ENCODE results near the gene MRM1. TPM values are rescaled to one million over a fixed set of nuclear protein-coding genes. Genes with fewer than 3 reads are reported as not detected.

Gene MRM1
- total and polyA plus RNA-seq, 2 experiments from 2014 or later: 3.8 to 5.9 TPM

- in situ Hi-C loops (cut with MboI): no loop called here
- H3K27me3 ChIP-seq (replicated peaks; ENCODE audit: insufficient read depth): no peaks in the 10 kb centered on the region
- no peak overlapping the region for H3K9ac ChIP-seq
- no peaks in the 10 kb centered on the region for H3K9me3 ChIP-seq (ENCODE audit: low read depth)
- no peak overlapping the region for H3K4me2 ChIP-seq (ENCODE audit: unreplicated experiment)
- H3K79me2 ChIP-seq (ENCODE audit: insufficient read depth): no peaks in the 10 kb centered on the region
- no peak for TF ChIP-seq EZH2 (IDR thresholded peaks at IDR 0.05; ENCODE audit: insufficient read depth, poor library complexity, severe bottlenecking)
- no peak for TF ChIP-seq EZH2phosphoT487 (IDR thresholded peaks at IDR 0.05; ENCODE audit: insufficient read depth, low read depth)
- H3K36me3 ChIP-seq (ENCODE audit: low read depth): peaks cover 3% of the 10 kb centered on the region; the same call in 1 of the 2 replicates
- no peaks in the 10 kb centered on the region for H3K9me2 ChIP-seq (ENCODE audit: insufficient read depth)
- no peak overlapping the region for H2AFZ ChIP-seq
- no peak for DNase-seq
- no peak overlapping the region for H3K27ac ChIP-seq
- 79 to 81% methylated on average over 13 of the region's 13 CpGs for WGBS, 2 experiments (ENCODE audit: low coverage in 1 of 2, low lambda C conversion rate in 2 of 2, missing lambda C conversion rate in 2 of 2)
- peaks cover 12% of the 10 kb centered on the region for H3K4me1 ChIP-seq (ENCODE audit: insufficient read depth)
- H3F3A ChIP-seq (ENCODE audit: insufficient read depth): peaks cover 16% of the 10 kb centered on the region
- H3K4me3 ChIP-seq: no peak overlapping the region
- no peaks in the 10 kb centered on the region for H4K20me1 ChIP-seq (ENCODE audit: insufficient read depth)
Observed at GRCh38 chr17:36594626-36595401, 6.6 kb upstream of the MRM1 start.

GRCh38 chr17:36597226-36597625, 4.2 kb upstream of the MRM1 start:
- H3K79me2 ChIP-seq (ENCODE audit: insufficient read depth): peaks cover 5% of the 10 kb centered on the region
- TF ChIP-seq EZH2phosphoT487 (IDR thresholded peaks at IDR 0.05; ENCODE audit: insufficient read depth, low read depth) (no peak), EZH2 (IDR thresholded peaks at IDR 0.05; ENCODE audit: insufficient read depth, poor library complexity, severe bottlenecking) (no peak)
- no peak overlapping the region for H3K27ac ChIP-seq
- no peak overlapping the region for H3K4me3 ChIP-seq
- no peaks in the 10 kb centered on the region for H3K9me2 ChIP-seq (ENCODE audit: insufficient read depth)
- DNase-seq: no peak
- no peak overlapping the region for H3K4me2 ChIP-seq (ENCODE audit: unreplicated experiment)
- no peaks in the 10 kb centered on the region for H4K20me1 ChIP-seq (ENCODE audit: insufficient read depth)
- in situ Hi-C loops (cut with MboI): no loop called here
- H3K4me1 ChIP-seq (ENCODE audit: insufficient read depth): peaks cover 6% of the 10 kb centered on the region; the same call in 1 of the 2 replicates
- no peak overlapping the region for H3K9ac ChIP-seq
- WGBS, 2 experiments (ENCODE audit: low coverage in 1 of 2, low lambda C conversion rate in 2 of 2, missing lambda C conversion rate in 2 of 2): 91 to 92% methylated on average over 6 of the region's 6 CpGs
- H2AFZ ChIP-seq: no peak overlapping the region
- H3K9me3 ChIP-seq (ENCODE audit: low read depth): no peaks in the 10 kb centered on the region
- no peaks in the 10 kb centered on the region for H3K27me3 ChIP-seq (replicated peaks; ENCODE audit: insufficient read depth)
- H3F3A ChIP-seq (ENCODE audit: insufficient read depth): no peaks in the 10 kb centered on the region
- H3K36me3 ChIP-seq (ENCODE audit: low read depth): no peaks in the 10 kb centered on the region

GRCh38 chr17:36597866-36598777, 3.3 kb upstream of the MRM1 start:
- Histone ChIP-seq H3K27ac (no peak overlapping the region), H3K36me3 (ENCODE audit: low read depth) (no peaks in the 10 kb centered on the region), H3K9ac (no peak overlapping the region), H3K79me2 (ENCODE audit: insufficient read depth) (peaks cover 12% of the 10 kb centered on the region), H3K9me3 (ENCODE audit: low read depth) (no peaks in the 10 kb centered on the region), H3K9me2 (ENCODE audit: insufficient read depth) (no peaks in the 10 kb centered on the region), H3F3A (ENCODE audit: insufficient read depth) (no peaks in the 10 kb centered on the region), H2AFZ (no peak overlapping the region), H3K4me3 (no peak overlapping the region), H3K27me3 (replicated peaks; ENCODE audit: insufficient read depth) (no peaks in the 10 kb centered on the region), H3K4me2 (ENCODE audit: unreplicated experiment) (no peak overlapping the region), H4K20me1 (ENCODE audit: insufficient read depth) (no peaks in the 10 kb centered on the region), H3K4me1 (ENCODE audit: insufficient read depth) (no peaks in the 10 kb centered on the region)
- DNase-seq: no peak
- in situ Hi-C loops (cut with MboI): no loop called here
- 89 to 91% methylated on average over 11 of the region's 11 CpGs for WGBS, 2 experiments (ENCODE audit: low coverage in 1 of 2, low lambda C conversion rate in 2 of 2, missing lambda C conversion rate in 2 of 2)
- TF ChIP-seq EZH2 (IDR thresholded peaks at IDR 0.05; ENCODE audit: insufficient read depth, poor library complexity, severe bottlenecking) (no peak), EZH2phosphoT487 (IDR thresholded peaks at IDR 0.05; ENCODE audit: insufficient read depth, low read depth) (no peak)

- Histone ChIP-seq H3K9me2 (ENCODE audit: insufficient read depth) (no peaks in the 10 kb centered on the region), H2AFZ (no peak overlapping the region), H3K27ac (no peak overlapping the region), H3K27me3 (replicated peaks; ENCODE audit: insufficient read depth) (no peaks in the 10 kb centered on the region), H3K4me1 (ENCODE audit: insufficient read depth) (peaks cover 6% of the 10 kb centered on the region; the same call in 1 of the 2 replicates), H3K9ac (no peak overlapping the region), H3K4me2 (ENCODE audit: unreplicated experiment) (no peak overlapping the region), H3K79me2 (ENCODE audit: insufficient read depth) (peaks cover 19% of the 10 kb centered on the region), H3K9me3 (ENCODE audit: low read depth) (no peaks in the 10 kb centered on the region), H3K36me3 (ENCODE audit: low read depth) (no peaks in the 10 kb centered on the region), H4K20me1 (ENCODE audit: insufficient read depth) (no peaks in the 10 kb centered on the region), H3K4me3 (no peak overlapping the region), H3F3A (ENCODE audit: insufficient read depth) (no peaks in the 10 kb centered on the region)
- 91 to 92% methylated on average over 13 of the region's 13 CpGs for WGBS, 2 experiments (ENCODE audit: low coverage in 1 of 2, low lambda C conversion rate in 2 of 2, missing lambda C conversion rate in 2 of 2)
- no peak for TF ChIP-seq EZH2phosphoT487 (IDR thresholded peaks at IDR 0.05; ENCODE audit: insufficient read depth, low read depth)
- no peak for TF ChIP-seq EZH2 (IDR thresholded peaks at IDR 0.05; ENCODE audit: insufficient read depth, poor library complexity, severe bottlenecking)
- no peak for DNase-seq
- in situ Hi-C loops (cut with MboI): no loop called here
Observed at GRCh38 chr17:36598951-36599401, 2.4 kb upstream of the MRM1 start.
